D341Med (cell line): Measurements from ENCODE around the gene MAS1.

ENCODE experiments used
- DNase-seq: peaks from one replicate; pipeline ENCODE4 v3.0.0; 2012; ENCODE audit warnings: low spot score

The MAS1 gene

DNA sequence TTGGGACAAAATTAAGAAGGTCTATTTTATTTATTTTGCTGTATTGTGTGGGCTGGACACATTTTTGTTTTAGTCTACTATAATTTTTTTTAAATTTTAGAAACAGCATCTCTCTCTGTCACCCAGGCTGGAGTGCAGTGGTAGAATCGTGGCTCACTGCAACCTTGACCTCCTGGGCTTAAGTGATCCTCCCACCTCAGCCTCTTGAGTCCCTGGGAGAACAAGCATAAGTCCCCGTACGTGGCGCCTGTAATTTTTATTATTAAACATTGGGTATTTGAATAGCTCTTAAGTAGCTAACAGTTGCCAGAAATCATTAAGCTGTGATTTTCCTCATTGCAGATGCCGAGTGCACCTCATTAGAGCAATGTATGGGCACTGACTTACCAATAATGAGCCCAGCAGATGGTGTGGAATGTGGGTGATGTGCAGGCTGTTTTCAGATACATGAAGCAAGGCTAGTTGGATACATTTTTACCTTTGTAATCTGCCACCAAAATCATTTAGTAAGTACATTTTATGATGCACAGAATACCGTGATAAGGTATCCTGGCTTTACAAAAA, 10.3 kb upstream of the MAS1 start:
- DNase-seq, result no peak

DNA sequence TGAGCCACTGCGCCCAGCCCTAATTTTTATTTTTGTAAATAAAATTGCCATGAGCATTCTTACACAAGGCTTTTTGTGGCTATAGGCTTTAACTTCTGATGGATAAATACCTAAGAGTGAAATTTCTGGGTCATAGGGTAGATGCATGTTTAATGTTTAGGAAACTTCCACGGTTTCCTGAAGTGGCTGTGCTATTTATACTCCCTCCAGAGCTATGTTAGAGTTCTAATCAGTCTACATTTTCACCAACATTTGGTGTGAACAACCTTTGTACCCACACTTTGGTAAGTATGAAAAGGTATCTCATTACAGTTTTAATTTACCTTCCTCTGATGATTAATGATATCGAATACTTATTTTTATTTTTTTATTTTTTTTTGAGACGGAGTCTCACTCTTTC, 6.1 kb upstream of the MAS1 start:
- no peak for DNase-seq

DNA sequence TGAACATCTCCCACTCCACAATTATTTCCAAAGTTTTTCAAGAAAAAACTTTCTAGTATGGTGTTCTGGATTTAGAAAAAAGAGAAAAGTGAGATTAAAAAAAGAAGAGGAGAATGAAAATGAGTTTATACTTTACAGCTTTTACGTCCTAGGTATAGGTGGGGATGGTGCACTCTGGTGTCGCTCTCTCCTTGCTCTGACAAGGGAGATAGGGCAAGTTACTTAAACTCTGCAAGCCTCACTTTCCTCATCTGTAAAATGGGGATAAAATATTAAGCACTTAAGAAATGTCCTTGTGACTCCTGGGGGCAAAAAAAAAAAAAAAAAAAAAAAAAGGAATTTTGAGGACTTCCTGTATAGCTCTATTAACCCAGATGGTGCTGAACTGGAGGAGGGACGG, 4.5 kb upstream of the MAS1 start:
- no peak for DNase-seq

DNA sequence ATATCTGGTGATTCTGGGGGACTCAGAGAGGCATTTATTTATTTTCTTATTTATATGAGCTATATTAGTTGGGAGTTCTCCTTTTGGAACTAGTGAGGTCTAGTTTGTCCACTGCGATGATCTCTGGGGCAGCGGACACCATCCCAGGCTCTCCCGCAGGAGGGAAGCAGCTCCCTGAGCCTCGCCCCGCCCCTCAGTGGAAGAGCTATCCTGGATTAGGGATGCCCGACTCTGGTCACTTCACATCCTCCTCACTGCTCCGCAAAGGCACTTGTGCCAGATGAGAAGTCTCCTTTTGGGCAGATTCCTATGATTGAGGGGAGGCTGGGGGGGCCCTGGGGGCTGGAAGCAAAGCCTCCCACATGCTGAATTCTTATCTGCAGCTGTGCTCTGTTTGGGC, 3.6 kb upstream of the MAS1 start:
- DNase-seq, result no peak

DNA sequence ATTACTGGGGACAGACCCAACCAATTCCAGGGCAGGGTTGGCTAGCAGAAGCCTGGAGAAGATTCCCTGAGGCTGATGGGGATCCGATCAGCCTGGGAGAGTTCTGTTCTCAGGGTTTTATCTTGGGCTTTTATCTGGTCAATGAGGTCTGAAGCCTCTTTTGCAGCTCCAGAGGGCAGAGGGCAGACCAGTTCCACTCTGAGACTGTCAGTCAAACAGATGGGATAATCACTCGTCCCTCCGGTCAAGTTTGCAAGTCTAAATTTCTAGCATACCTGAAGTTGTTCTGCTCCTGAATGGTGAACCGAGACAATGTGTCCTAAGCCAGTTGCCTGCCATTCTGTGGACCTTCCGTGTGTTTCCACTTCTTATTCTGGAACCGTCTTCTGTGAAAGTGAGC, 3.0 kb upstream of the MAS1 start:
- no peak for DNase-seq

DNA sequence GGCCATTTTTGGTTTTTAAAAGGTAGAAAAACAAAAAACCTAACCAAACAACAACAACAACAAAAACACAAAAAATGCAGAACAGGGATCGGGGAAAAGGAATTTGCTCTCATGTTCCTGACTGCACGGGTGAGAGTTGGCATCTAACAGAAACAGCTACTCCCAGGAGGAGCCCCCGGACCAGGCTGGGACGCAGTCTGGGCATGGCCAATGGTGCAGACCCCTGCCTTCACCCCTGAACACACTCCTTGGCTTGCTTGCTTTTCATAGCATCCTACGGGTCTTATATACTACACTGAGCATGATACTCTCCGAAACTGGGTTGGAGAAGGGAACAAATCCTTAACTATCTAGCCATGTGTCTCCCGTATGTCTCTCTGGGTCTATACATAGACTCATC, 587 bp upstream of the MAS1 start:
- no peak for DNase-seq

DNA sequence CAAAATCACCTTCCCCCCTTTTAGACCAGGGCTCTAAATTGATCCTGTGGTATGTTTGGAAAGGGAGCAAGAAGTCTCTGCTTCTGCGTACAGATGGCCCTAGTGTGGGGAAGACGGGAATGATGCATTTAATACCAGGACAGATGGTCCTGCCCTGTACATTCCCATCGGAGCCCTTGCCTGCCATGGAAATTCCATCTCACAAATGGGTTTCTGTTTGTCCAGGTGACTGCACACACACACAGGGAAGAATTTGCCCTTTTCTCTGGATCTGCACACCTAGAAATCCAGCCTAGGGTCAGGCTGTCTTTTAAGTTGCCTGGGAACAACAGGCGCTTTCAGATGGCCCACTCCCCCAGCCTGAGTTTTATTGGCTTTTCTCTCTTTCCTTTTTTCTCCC, 1.3 kb downstream of the MAS1 start:
- DNase-seq, result no peak

DNA sequence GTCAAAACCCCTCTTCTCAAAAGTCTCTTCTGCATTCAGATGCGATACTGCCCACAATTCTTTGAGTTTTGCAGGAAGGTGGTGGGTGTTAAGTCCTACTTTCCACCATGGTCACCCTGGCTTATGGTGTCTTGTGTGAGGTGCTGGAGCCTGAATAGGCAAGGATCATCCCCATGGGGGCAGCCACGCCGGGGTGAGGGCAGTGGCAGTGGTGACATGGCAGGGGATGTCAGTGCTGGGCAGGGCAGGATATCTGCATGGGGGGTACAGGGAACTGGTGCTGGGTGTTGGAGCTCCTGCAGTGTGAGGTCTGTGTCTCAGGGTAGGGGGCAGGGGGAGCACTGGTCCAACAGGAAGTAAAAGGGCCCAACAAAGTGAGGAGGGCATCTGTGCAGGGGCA, 2.3 kb downstream of the MAS1 start:
- DNase-seq, result no peak

DNA sequence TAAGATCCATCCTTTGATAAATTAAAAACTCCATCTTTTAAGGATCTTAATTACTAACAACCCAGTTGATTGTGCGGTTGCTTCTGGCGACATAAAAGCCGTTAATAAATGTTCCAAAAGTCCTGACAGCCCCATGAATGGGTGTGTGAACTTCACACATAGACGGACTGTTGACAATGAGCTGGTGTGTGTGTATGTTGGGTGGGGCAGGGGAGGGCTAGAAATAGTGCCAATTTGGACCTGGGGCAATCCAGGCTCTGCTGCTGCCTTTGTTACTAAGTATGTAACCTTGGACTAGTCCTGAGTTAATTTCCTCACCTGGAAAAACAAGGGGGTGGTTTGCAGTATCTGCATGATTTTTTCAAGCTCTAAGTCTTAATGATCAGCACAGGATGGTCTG, 4.2 kb downstream of the MAS1 start:
- no peak for DNase-seq

DNA sequence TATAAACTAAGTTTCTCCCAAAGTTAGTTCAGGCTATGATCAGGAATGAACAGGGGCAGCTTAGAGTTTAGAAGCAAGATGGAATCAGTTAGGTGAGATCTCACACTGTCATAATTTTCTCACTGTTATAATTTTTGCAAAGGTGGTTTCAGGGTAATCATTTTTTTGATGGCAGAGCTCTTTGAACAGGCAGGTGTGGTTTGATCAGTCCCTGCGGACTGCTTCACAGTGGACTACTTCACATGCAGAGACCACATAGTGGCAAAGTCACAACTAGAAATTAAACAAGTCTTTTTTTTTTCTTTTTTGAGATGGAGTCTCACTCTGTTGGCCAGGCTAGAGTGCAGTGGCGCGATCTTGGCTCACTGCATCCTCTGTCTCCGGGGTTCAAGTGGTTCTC, 6.8 kb downstream of the MAS1 start:
- no peak for DNase-seq

DNA sequence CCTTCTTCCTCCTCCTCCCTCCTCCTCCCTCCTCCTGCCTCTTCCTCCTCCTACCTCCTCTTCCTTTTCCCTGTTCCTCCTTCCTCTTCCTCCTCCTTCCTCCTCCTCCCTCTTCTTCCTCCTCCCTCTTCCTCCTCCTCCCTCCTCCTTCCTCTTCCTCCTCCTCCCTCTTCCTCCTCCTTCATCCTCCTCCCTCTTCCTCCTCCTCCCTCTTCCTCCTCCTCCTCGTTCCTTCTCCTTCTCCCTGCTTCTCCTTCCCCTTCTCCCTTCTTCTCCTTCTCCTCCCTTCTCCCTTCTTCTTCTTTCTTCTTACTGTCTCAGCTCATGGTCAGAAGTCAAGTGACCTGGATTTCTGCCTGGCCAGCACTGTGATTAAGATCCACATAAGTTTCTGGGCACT, 7.7 kb downstream of the MAS1 start:
- no peak for DNase-seq

DNA sequence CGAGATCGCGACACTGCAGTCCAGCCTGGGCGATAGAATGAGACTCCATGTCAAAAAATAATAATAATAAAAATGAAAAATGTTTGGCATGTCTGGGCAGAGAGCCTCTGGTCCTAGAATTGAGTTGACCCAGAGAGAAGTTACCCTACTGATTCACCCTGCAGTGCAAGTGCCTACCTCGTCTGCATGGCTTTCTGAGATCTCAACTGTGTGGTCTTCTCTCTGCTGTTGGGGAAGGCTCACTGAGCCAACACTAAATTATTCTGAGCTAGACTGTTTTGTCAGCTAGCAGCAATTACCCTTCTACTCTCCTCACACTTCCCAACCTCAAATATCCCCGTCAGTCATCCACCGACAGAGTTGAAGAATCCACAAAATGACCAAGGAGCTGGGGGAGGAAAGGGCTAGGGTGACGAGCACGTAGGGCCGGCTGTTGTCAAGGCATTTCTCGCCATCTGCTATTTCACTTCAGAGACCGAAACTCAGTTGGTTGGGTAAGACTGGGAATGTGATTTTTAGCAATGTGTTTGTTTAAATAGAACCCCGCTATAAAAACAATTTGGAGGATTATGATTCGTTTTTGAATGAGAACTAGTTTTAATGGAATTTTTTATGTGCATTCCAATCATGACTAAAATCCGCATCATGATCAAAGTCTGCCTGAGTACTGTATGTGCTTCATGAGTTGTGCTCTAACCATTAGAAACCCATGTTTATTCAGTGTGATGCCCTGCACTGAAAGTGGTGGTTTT, 9.4 kb downstream of the MAS1 start:
- no peak for DNase-seq

DNA sequence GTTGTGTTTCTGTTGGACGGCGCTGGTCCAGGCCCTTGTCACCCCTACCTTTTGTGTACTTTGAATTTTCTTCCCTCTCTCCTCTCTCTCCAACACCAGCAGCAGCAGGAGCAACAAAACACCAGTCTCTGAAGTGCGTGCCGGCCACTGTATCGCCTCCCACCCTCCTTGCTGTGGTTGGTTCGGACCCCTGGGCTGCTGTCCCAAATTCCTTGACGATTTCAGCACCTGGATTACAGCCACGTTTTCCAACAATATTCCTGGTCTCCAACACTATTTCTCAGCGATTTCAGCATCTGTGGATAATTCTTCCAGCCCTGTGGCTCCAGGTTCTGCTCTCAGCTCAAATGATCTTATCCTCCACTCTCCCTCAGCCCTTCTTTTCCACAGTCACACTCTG, 11.8 kb downstream of the MAS1 start:
- DNase-seq, result no peak

DNA sequence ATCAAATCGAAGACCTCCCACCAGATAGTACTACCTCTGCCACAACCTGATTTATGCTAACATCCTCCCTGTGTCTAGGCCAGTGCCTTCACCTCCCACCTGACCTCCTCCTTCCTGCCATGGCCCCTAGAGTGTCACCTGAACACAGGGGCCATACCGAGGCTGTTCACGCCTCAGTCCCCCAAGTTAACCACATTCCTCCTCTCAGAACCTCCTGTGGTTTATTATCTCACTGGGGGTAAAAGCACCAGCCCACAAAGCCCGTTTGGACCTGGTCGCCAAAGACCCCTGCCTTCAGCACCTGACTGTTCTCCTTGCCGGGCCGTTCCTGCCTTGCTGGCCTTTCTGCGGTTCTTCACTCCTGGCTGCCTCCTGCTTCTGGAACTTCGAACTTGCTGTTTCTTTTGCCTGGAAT, 13.7 kb downstream of the MAS1 start:
- DNase-seq, result no peak

DNA sequence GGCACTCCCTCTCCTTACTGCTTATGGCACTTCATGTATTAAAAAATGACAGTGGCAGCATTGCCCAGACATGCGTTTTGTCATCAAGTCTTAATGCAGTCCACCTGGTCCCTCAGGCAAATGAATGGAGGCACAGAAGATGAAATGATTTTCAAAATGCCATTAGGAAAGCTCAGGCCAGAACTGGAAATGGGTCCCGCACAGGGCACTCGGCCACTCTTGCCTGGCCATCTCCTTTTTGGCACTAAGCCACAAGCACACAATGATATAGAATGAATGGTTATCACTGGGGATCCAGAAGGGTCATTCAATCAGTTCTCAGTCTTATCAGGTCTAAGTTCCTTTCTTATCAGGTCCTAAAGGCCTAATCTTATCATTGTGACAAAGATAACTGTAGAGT, 15.6 kb downstream of the MAS1 start:
- no peak for DNase-seq

DNA sequence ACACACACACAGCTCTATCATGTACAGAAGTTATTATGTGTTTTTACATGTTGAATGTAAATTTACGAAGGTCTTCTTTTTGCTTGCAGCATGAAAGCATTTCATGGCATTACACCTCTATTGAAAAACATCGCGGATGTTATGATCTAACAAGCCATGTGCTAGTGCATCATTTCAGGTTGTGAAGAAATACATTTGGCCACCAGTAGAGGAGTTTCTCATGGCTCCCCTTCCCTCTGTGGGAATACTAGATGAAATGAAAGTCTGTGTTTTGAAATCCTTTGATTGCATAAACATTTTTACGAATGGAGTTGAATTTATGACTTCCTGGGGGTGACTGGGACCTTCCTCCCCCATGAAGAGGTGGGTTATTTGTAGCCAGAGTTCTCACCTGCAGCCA, 17.7 kb downstream of the MAS1 start:
- no peak for DNase-seq

DNA sequence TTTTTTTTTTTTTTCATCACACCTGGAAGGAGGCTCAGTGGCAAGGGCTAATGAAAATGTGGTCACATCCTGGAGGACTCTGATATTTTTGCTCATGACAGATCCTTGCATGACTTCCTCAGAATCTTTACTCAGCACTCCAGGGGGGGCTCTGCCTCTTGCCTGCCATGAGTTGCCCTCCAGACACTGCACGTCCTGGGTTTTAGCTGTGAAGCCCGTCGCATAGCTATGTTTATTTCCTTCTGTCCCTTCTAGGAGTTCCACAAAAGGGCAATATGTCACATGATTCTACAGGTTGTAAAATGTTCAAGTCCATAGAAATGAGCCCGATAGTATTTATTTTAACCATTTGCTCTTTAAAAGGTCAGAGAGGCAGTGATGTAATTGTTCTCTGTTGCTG, 18.2 kb downstream of the MAS1 start:
- no peak for DNase-seq

DNA sequence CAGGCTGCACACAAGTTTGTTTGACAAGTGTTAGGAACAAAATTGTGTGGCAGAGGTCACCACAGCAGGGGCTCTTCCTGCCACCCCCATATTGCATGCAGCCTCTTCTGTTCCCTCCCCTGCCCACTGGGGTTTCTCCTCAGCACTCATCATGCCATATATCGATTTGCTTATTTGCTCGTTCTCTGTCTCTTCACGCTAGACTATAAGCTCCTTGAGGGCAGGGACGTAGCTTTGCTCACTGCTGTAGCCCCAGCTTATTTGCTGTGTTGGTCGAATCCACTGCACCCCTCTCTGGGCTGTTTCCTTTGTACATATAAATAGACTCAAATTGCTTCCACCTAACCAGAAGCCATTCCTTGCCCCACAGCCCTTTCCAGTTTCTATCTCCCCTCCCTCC, 19.6 kb downstream of the MAS1 start:
- DNase-seq, result no peak

DNA sequence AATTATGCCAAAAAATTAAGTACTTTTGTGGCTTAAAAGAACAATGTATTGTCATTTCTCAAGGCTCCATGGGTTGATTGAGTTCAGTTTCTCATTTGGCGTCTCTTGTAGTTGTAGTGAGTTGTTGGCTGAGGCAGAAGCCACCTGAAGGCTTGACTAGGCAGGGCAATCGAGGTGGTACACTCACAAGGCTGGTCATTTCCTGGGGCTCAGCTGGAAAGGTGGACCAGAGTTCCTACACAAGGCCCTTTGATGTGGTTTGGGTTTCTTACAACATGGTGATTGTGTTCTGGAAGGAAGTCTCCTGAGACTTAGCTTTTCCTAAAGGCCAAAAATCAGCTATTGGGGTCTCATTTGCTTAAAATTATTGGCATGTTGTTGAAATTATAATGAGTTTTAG, 22.6 kb downstream of the MAS1 start:
- DNase-seq, result no peak

DNA sequence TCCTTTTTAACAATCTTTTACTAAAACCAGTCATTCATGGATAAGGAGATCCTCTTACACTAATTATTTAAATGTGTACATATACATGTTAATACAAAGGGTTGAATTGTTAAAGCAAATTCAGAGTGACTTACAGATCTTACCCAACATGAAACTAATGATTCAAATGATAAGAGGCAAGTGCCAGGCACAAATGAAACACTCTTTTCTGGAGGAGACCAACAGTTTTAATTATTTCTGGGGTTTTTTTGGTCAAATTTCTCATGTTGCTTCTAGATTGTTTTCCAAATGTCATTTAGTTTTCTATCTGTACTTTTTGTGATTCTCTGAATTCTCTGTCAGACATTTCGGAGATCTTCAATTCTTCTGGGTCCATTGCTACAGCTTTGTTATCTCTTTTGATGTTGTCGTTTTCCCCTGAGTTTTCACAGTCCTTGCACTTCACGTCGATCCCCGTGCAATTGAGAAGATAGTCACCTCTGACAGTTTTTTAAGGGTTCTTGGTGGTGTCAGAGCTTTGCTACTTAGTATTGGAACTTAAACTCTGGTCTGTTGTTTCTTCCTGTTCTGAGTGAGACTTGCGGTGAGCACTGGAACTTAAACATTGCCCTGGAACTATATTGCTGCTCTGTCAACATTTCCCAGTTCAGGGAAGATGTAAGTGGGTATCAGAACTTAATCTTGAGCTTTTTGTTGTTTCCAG, 23.2 kb downstream of the MAS1 start:
- DNase-seq, result no peak

DNA sequence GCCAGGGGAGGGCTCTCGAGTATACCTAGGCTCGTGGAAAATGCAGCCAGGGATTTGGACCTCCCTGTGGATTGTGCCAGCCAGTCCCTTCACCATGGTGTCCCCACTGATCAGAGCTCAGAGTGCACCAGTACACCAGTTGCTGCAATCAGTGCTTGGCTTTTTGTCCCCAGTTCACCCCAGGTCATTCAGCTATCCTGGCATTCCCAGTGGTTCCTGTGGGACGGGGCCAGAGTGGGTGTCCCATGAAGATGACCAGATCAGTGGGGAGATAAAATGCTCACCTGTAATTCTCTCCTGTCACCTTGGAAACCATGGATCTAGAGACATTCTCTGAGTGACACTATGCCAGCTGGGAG, 23.8 kb downstream of the MAS1 start:
- no peak for DNase-seq

DNA sequence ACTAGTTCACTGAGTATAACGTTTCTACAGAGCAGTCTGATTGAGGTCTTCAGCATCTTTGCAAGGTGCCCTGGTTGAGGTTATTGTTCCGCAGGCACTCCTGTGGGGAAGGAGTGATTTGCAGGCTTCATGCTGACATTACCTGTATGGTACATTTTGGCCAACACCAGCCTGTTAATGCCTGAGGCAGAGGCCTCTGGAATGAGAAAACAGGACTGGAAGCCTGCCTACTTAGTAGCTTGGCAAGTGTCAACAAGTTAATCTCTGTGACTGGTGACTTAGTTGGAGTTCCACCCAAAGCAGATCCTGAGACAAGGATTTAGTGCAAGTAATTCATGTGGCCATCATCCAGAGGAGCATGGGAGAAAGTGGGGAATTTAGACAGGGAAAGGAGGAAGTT, 24.6 kb downstream of the MAS1 start:
- no peak for DNase-seq

DNA sequence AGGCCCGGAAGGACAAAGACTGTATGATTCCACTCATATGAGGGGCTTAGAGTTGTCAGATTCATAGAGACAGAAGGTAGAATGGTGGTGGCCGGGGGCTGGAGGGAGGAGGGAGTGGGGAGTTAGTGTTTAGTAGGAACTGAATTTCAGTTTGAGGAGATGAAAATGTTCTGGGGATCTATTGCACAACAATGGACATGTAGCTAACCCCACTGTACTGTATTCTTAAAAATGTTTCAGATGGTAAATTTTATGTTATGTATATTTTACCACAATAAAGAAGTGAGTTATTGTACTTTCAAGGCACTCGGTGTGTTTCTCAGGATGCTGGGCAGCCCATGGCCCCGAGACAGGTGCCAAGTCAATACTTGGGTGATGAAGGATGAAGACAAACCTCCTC, 25.4 kb downstream of the MAS1 start:
- DNase-seq, result no peak

DNA sequence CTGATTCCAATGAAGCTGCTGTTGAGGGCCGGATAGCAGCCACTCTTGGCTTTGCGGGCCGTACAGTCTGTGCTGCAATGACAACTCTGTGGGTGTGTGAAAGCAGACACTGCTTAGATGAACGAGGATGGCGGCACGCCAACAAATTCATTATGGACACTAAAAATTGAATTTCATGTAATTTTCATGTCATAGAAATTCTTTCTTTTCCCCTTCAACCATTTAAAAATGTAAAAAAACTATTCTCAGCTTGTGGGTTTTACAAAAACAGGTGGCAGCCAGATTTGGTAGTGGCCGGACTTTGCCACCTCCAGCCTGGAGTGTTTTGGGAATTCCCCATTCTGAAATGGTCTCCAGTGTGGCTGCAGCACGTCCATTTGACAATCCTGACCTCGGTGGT, 26.0 kb downstream of the MAS1 start:
- DNase-seq, result no peak
